Measurements from ENCODE around the gene SYT1.
A peak's percentile ranks its signal among the peaks of the same experiment; 100 is the strongest.

SYT1 gene

GRCh38 chr12:79063258-79063657 is 198.7 kb downstream of the SYT1 start:
- no peak for DNase-seq

- DNase-seq = no peak
These were observed 203.4 kb downstream of the SYT1 start for GRCh38 chr12:79067977-79068376.

- DNase-seq = no peak
These were observed 204.4 kb downstream of the SYT1 start for GRCh38 chr12:79069009-79069408.

GRCh38 chr12:79071498-79071897 is 206.9 kb downstream of the SYT1 start:
- DNase-seq = no peak

GRCh38 chr12:79073506-79073905 is 208.9 kb downstream of the SYT1 start:
- DNase-seq = no peak

- no peak for DNase-seq
These were observed 218.0 kb downstream of the SYT1 start for GRCh38 chr12:79082595-79082994.

GRCh38 chr12:79083181-79083580 is 218.6 kb downstream of the SYT1 start:
- peak in 1 of 2 experiments; percentile 41 for DNase-seq

GRCh38 chr12:79085106-79085682 is 220.6 kb downstream of the SYT1 start:
- no peak for DNase-seq

- no peak for DNase-seq
These were observed 222.1 kb downstream of the SYT1 start for GRCh38 chr12:79086541-79087296.

GRCh38 chr12:79098530-79098929 is 234.0 kb downstream of the SYT1 start:
- DNase-seq = no peak

GRCh38 chr12:79108962-79109361 is 244.4 kb downstream of the SYT1 start:
- no peak for DNase-seq

- no peak for DNase-seq
These were observed 250.3 kb downstream of the SYT1 start for GRCh38 chr12:79114896-79115295.

GRCh38 chr12:79115743-79116142 is 251.2 kb downstream of the SYT1 start:
- DNase-seq = no peak

GRCh38 chr12:79119796-79120195 is 255.2 kb downstream of the SYT1 start:
- DNase-seq = peak; percentile 84 to 93

GRCh38 chr12:79121486-79121885 is 256.9 kb downstream of the SYT1 start:
- no peak for DNase-seq

GRCh38 chr12:79124385-79124784 is 259.8 kb downstream of the SYT1 start:
- no peak for DNase-seq

GRCh38 chr12:79125358-79125757 is 260.8 kb downstream of the SYT1 start:
- DNase-seq = no peak

GRCh38 chr12:79127271-79127751 is 262.7 kb downstream of the SYT1 start:
- DNase-seq = no peak

- no peak for DNase-seq
These were observed 264.4 kb downstream of the SYT1 start for GRCh38 chr12:79128956-79129355.

GRCh38 chr12:79138872-79139271 is 274.3 kb downstream of the SYT1 start:
- DNase-seq = no peak

GRCh38 chr12:79140711-79141110 is 276.1 kb downstream of the SYT1 start:
- no peak for DNase-seq

- DNase-seq = no peak
These were observed 277.2 kb downstream of the SYT1 start for GRCh38 chr12:79141776-79142175.

GRCh38 chr12:79143803-79144202 is 279.2 kb downstream of the SYT1 start:
- DNase-seq = no peak

GRCh38 chr12:79151956-79152355 is 287.4 kb downstream of the SYT1 start:
- DNase-seq = no peak

GRCh38 chr12:79155683-79156082 is 291.1 kb downstream of the SYT1 start:
- no peak for DNase-seq

All from NCI-H524 (cell line).